CD4-positive, alpha-beta T cell treated with Interleukin-4 for 4 hours (primary cell): Measurements from ENCODE around the gene DPP6.
"Not testable (repeated sequence)": the region's sequence is repeated elsewhere in the genome, so short reads cannot be mapped to it uniquely, and the experiment has no call there.

Source experiments
- DNase-seq: peaks from one replicate; pipeline ENCODE4 v3.0.0-alpha.2; 2020

The DPP6 gene

GRCh38 chr7:154051643-154052529 is at the start of gene DPP6:
Gene DPP6 (plus strand): TSS chr7:154052398.
- DNase-seq, result not testable (repeated sequence)

- not testable (repeated sequence) for DNase-seq
These were observed 42.7 kb upstream of the DPP6 start for GRCh38 chr7:154009423-154009911.

GRCh38 chr7:154010726-154011568 is 41.3 kb upstream of the DPP6 start:
- DNase-seq, result not testable (repeated sequence)

- not testable (repeated sequence) for DNase-seq
These were observed 39.4 kb upstream of the DPP6 start for GRCh38 chr7:154012800-154013199.

GRCh38 chr7:154015636-154016035 is 36.6 kb upstream of the DPP6 start:
- not testable (repeated sequence) for DNase-seq

- DNase-seq, result not testable (repeated sequence)
These were observed 33.8 kb upstream of the DPP6 start for GRCh38 chr7:154018354-154018753.

- not testable (repeated sequence) for DNase-seq
These were observed 24.4 kb upstream of the DPP6 start for GRCh38 chr7:154027805-154028204.

GRCh38 chr7:154030476-154031080 is 21.6 kb upstream of the DPP6 start:
- not testable (repeated sequence) for DNase-seq

GRCh38 chr7:154039466-154040165 is 12.6 kb upstream of the DPP6 start:
- DNase-seq, result not testable (repeated sequence)

- DNase-seq, result not testable (repeated sequence)
These were observed 1.8 kb upstream of the DPP6 start for GRCh38 chr7:154050394-154050793.

GRCh38 chr7:154051006-154051642 is 1.1 kb upstream of the DPP6 start:
- not testable (repeated sequence) for DNase-seq

- not testable (repeated sequence) for DNase-seq
These were observed 493 bp downstream of the DPP6 start for GRCh38 chr7:154052530-154053252.

GRCh38 chr7:154053466-154054312 is 1.5 kb downstream of the DPP6 start:
- DNase-seq, result not testable (repeated sequence)

GRCh38 chr7:154054664-154055063 is 2.5 kb downstream of the DPP6 start:
- DNase-seq, result not testable (repeated sequence)

- DNase-seq, result not testable (repeated sequence)
These were observed 3.4 kb downstream of the DPP6 start for GRCh38 chr7:154055491-154056106.

- DNase-seq, result not testable (repeated sequence)
These were observed 6.6 kb downstream of the DPP6 start for GRCh38 chr7:154058783-154059182.

- not testable (repeated sequence) for DNase-seq
These were observed 8.4 kb downstream of the DPP6 start for GRCh38 chr7:154060551-154060950.

GRCh38 chr7:154071833-154072232 is 19.6 kb downstream of the DPP6 start:
- DNase-seq, result not testable (repeated sequence)

GRCh38 chr7:154072395-154073181 is 20.4 kb downstream of the DPP6 start:
- not testable (repeated sequence) for DNase-seq
